DOHH2 (cell line): ENCODE measurements around the gene TFF1.

ENCODE experiments used
- EZH2phosphoT487 ChIP-seq: fragments of 200-600 bp; sonication (generic); IDR thresholded peaks from 2 replicates; pipeline ENCODE4 v1.6.1; 2017; ENCODE audit warnings: borderline replicate concordance, mild to moderate bottlenecking, antibody characterized with exemption, low read length, moderate library complexity, mixed read lengths
- TF ChIP-seq, protein P1 (sequence below): fragments of 200-600 bp; sonication (generic); IDR thresholded peaks from one replicate; pipeline ENCODE4 v1.5.1; 2014; ENCODE audit warnings: antibody characterized with exemption, mild to moderate bottlenecking, low read depth, low read length; ENCODE audit not compliant: poor library complexity, severe bottlenecking

- TF ChIP-seq, protein P1, sequence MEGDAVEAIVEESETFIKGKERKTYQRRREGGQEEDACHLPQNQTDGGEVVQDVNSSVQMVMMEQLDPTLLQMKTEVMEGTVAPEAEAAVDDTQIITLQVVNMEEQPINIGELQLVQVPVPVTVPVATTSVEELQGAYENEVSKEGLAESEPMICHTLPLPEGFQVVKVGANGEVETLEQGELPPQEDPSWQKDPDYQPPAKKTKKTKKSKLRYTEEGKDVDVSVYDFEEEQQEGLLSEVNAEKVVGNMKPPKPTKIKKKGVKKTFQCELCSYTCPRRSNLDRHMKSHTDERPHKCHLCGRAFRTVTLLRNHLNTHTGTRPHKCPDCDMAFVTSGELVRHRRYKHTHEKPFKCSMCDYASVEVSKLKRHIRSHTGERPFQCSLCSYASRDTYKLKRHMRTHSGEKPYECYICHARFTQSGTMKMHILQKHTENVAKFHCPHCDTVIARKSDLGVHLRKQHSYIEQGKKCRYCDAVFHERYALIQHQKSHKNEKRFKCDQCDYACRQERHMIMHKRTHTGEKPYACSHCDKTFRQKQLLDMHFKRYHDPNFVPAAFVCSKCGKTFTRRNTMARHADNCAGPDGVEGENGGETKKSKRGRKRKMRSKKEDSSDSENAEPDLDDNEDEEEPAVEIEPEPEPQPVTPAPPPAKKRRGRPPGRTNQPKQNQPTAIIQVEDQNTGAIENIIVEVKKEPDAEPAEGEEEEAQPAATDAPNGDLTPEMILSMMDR = no peak
- TF ChIP-seq EZH2phosphoT487 = no peak
Observed at GRCh38 chr21:42350927-42351426, 15.4 kb downstream of the TFF1 start, which contains the start of gene TFF2.
